ENCODE data around the gene SOX1. TPM values are rescaled to one million over a fixed set of nuclear protein-coding genes. Genes with fewer than 3 reads are reported as not detected.

Gene SOX1
- total RNA-seq, 1 experiment from 2014 or later = 0.15 TPM

GRCh38 chr13:112071102-112071722, 4.3 kb downstream of the SOX1 start:
- H3K9me3 Mint-ChIP-seq = no peaks in the 10 kb centered on the region
- POLR2A ChIA-PET = interaction anchor here (0.5 kb wide), 1 partner anchor 515 kb away, joined by 3 read pairs; no protein-coding TSS in a partner anchor
- ATAC-seq = no peak
- H3K36me3 Mint-ChIP-seq = no peaks in the 10 kb centered on the region
- CTCF ChIA-PET = interaction anchor here (1.6 kb wide), 1 partner anchor 9 kb away, joined by 7 read pairs; no protein-coding TSS in a partner anchor
- DNase-seq (ENCODE audit: low spot score) = no peak
- H3K27ac Mint-ChIP-seq = no peak overlapping the region
- H3K27me3 Mint-ChIP-seq (ENCODE audit: low read depth) = peaks cover 72% of the 10 kb centered on the region
- peak overlapping the region; percentile 68 for H3K4me3 Mint-ChIP-seq
- peaks cover 40% of the 10 kb centered on the region for H3K4me1 Mint-ChIP-seq
- TF ChIP-seq ELF4 (CRISPR knock-in tag; IDR thresholded peaks at IDR 0.05; ENCODE audit: low read depth) (no peak), CTCF (IDR thresholded peaks at IDR 0.05) (no peak), ZNF416 (CRISPR knock-in tag; IDR thresholded peaks at IDR 0.05) (no peak), ZMAT4 (CRISPR knock-in tag; IDR thresholded peaks at IDR 0.05) (no peak), NFATC4 (CRISPR knock-in tag; IDR thresholded peaks at IDR 0.05) (no peak), SMAD4 (CRISPR knock-in tag; IDR thresholded peaks at IDR 0.05) (no peak), PRDM15 (CRISPR knock-in tag; IDR thresholded peaks at IDR 0.05) (no peak), AR (CRISPR knock-in tag; IDR thresholded peaks at IDR 0.05) (no peak), PREB (CRISPR knock-in tag; IDR thresholded peaks at IDR 0.05; ENCODE audit: borderline replicate concordance) (no peak), ZBTB43 (CRISPR knock-in tag; IDR thresholded peaks at IDR 0.05) (no peak), SP1 (CRISPR knock-in tag; conservative IDR thresholded peaks at IDR 0.05) (no peak), ZNF512 (CRISPR knock-in tag; IDR thresholded peaks at IDR 0.05; ENCODE audit: borderline replicate concordance) (no peak), ZBTB21 (CRISPR knock-in tag; IDR thresholded peaks at IDR 0.05; ENCODE audit: borderline replicate concordance) (no peak), ZNF263 (CRISPR knock-in tag; IDR thresholded peaks at IDR 0.05; ENCODE audit: low read depth) (no peak), ZNF281 (CRISPR knock-in tag; IDR thresholded peaks at IDR 0.05) (no peak), ZSCAN18 (CRISPR knock-in tag; IDR thresholded peaks at IDR 0.05) (no peak), FOXJ3 (CRISPR knock-in tag; IDR thresholded peaks at IDR 0.05; ENCODE audit: borderline replicate concordance) (no peak)
